ENCODE results near the gene ISG20. TPM values are rescaled to one million over a fixed set of nuclear protein-coding genes. Genes with fewer than 3 reads are reported as not detected.

Gene ISG20
- total RNA-seq, 1 experiment from 2014 or later = 7.2 TPM

- DNase-seq (ENCODE audit: low read depth) = no peak
- in situ Hi-C loops (cut with HindIII; ENCODE audit: low pct_unique_long_range_greater_than_20kb, low sequenced_read_pairs) = no loop called here
These were observed 21.6 kb upstream of the ISG20 start for GRCh38 chr15:88617031-88617722.

- in situ Hi-C loops (cut with HindIII; ENCODE audit: low pct_unique_long_range_greater_than_20kb, low sequenced_read_pairs) = no loop called here
- no peak for DNase-seq (ENCODE audit: low read depth)
These were observed 21.0 kb upstream of the ISG20 start for GRCh38 chr15:88617790-88618189.

GRCh38 chr15:88618686-88619085 is 20.1 kb upstream of the ISG20 start:
- in situ Hi-C loops (cut with HindIII; ENCODE audit: low pct_unique_long_range_greater_than_20kb, low sequenced_read_pairs) = no loop called here
- no peak for DNase-seq (ENCODE audit: low read depth)

GRCh38 chr15:88619796-88620195 is 19.0 kb upstream of the ISG20 start:
- in situ Hi-C loops (cut with HindIII; ENCODE audit: low pct_unique_long_range_greater_than_20kb, low sequenced_read_pairs) = no loop called here
- DNase-seq (ENCODE audit: low read depth) = no peak

GRCh38 chr15:88620995-88621772 is 17.6 kb upstream of the ISG20 start, which contains the start of gene AEN:
AEN (plus strand) TSS chr15:88621340; CDS start chr15:88626210, 4,870 bp downstream.
- in situ Hi-C loops (cut with HindIII; ENCODE audit: low pct_unique_long_range_greater_than_20kb, low sequenced_read_pairs) = no loop called here
- DNase-seq (ENCODE audit: low read depth) = peak; percentile 97

GRCh38 chr15:88621789-88622604 is 16.8 kb upstream of the ISG20 start:
- DNase-seq (ENCODE audit: low read depth) = no peak
- in situ Hi-C loops (cut with HindIII; ENCODE audit: low pct_unique_long_range_greater_than_20kb, low sequenced_read_pairs) = no loop called here

GRCh38 chr15:88622605-88622975 is 16.2 kb upstream of the ISG20 start:
- DNase-seq (ENCODE audit: low read depth) = no peak
- in situ Hi-C loops (cut with HindIII; ENCODE audit: low pct_unique_long_range_greater_than_20kb, low sequenced_read_pairs) = no loop called here

- peak; percentile 74 for DNase-seq (ENCODE audit: low read depth)
- in situ Hi-C loops (cut with HindIII; ENCODE audit: low pct_unique_long_range_greater_than_20kb, low sequenced_read_pairs) = no loop called here
These were observed 15.8 kb upstream of the ISG20 start for GRCh38 chr15:88623061-88623460.

GRCh38 chr15:88623632-88624031 is 15.2 kb upstream of the ISG20 start:
- in situ Hi-C loops (cut with HindIII; ENCODE audit: low pct_unique_long_range_greater_than_20kb, low sequenced_read_pairs) = no loop called here
- DNase-seq (ENCODE audit: low read depth) = no peak

- in situ Hi-C loops (cut with HindIII; ENCODE audit: low pct_unique_long_range_greater_than_20kb, low sequenced_read_pairs) = no loop called here
These were observed 14.5 kb upstream of the ISG20 start for GRCh38 chr15:88624156-88624970.

GRCh38 chr15:88624971-88625490 is 13.8 kb upstream of the ISG20 start:
- DNase-seq (ENCODE audit: low read depth) = no peak
- in situ Hi-C loops (cut with HindIII; ENCODE audit: low pct_unique_long_range_greater_than_20kb, low sequenced_read_pairs) = no loop called here

More at GRCh38 chr15:88624156-88624970, 14.5 kb upstream of the ISG20 start:
- no peak for DNase-seq (ENCODE audit: low read depth)

GRCh38 chr15:88625943-88626741 is 12.7 kb upstream of the ISG20 start:
- in situ Hi-C loops (cut with HindIII; ENCODE audit: low pct_unique_long_range_greater_than_20kb, low sequenced_read_pairs) = no loop called here
- no peak for DNase-seq (ENCODE audit: low read depth)

GRCh38 chr15:88627463-88627862 is 11.4 kb upstream of the ISG20 start:
- in situ Hi-C loops (cut with HindIII; ENCODE audit: low pct_unique_long_range_greater_than_20kb, low sequenced_read_pairs) = no loop called here
- DNase-seq (ENCODE audit: low read depth) = no peak

GRCh38 chr15:88628018-88628654 is 10.7 kb upstream of the ISG20 start:
- DNase-seq (ENCODE audit: low read depth) = no peak
- in situ Hi-C loops (cut with HindIII; ENCODE audit: low pct_unique_long_range_greater_than_20kb, low sequenced_read_pairs) = no loop called here

GRCh38 chr15:88629071-88629470 is 9.7 kb upstream of the ISG20 start:
- no peak for DNase-seq (ENCODE audit: low read depth)
- in situ Hi-C loops (cut with HindIII; ENCODE audit: low pct_unique_long_range_greater_than_20kb, low sequenced_read_pairs) = no loop called here

- in situ Hi-C loops (cut with HindIII; ENCODE audit: low pct_unique_long_range_greater_than_20kb, low sequenced_read_pairs) = no loop called here
- DNase-seq (ENCODE audit: low read depth) = peak; percentile 42
These were observed 8.6 kb upstream of the ISG20 start for GRCh38 chr15:88630141-88630721.
